Stimulated activated CD4-positive, alpha-beta T cell treated with anti-CD3 and anti-CD28 coated beads, Interleukin-1b, Interleukin-23, amount 100 ng/mL, for 4 hours (primary cell): ENCODE results near the gene CLCN6.
"Not testable (repeated sequence)": the region's sequence is repeated elsewhere in the genome, so short reads cannot be mapped to it uniquely, and the experiment has no call there.

Experiments used
- DNase-seq, 2 donors: peaks; one replicate each; pipeline ENCODE4 v3.0.0-alpha.2; 2020; ENCODE audit warnings: low read depth in 2 of 2

Gene CLCN6

DNA sequence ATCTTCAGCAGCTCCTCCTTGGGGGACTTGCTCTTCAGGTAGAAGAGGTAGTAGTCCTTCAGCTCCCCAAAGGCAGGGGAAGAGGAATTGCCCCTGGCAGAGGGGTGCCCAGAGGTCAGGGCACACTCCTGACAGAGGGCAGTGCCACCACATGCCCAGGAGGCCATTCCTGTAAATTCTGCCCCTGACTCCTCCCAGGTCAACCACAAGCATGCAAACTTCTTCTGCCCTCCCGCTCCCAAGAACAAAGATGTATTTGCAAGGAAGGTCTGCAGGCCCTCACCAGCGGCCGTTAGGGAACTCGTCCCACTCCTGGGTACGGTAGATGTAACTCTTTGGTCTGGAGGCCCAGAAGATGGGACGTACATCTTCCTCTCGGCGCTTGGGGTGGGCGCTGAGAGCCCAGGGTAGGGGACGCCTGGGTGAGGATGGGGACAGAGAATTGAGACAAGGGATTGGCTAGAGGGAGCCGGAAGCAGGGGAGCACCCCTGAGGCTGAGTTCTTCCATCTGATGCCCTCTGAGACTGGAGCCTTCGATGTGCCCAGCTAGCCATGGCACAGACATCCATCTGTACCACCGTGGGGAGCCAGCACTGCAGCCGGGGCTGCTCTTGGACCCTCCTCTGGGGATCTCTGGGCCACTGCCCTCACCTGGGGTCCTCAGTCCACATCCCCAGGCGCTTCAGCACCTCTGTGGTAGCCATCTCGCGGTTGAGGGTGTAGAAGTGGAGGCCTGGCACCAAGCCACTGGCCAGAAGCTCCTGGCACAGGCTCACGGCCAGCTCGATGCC lies 11.3 kb upstream of the CLCN6 start:
- no peak for DNase-seq

DNA sequence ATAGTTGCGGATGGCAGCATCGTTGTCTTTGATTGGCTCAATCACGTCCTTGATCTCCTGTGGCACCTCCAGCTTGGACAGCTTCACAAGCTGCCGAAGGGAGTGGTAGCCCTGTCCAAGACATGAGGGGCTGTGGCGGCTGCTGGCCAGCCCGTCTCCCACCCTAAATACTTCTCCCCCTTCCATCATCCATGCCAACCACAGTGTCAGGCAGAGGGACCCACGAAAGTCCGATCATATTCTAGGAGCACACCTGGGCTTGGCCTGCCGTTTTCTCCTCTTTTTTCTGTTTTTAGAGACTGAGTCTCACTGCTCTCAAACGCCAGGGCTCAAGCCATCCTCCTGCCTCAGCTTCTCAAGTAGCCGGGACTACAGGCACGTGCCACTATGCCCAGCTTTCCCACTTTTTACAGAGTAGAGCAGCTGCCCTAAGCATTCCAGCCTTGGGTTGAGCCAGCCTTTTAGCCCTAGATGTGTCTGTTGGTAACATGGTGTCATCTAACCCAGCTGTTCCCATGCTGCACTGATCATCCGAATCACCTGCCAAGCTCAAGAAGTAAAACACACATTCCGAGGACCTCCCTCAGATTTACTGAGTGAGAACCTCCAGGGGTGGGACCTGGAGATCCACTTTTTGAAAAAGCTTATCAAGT lies 10.6 kb upstream of the CLCN6 start:
- DNase-seq, result no peak

DNA sequence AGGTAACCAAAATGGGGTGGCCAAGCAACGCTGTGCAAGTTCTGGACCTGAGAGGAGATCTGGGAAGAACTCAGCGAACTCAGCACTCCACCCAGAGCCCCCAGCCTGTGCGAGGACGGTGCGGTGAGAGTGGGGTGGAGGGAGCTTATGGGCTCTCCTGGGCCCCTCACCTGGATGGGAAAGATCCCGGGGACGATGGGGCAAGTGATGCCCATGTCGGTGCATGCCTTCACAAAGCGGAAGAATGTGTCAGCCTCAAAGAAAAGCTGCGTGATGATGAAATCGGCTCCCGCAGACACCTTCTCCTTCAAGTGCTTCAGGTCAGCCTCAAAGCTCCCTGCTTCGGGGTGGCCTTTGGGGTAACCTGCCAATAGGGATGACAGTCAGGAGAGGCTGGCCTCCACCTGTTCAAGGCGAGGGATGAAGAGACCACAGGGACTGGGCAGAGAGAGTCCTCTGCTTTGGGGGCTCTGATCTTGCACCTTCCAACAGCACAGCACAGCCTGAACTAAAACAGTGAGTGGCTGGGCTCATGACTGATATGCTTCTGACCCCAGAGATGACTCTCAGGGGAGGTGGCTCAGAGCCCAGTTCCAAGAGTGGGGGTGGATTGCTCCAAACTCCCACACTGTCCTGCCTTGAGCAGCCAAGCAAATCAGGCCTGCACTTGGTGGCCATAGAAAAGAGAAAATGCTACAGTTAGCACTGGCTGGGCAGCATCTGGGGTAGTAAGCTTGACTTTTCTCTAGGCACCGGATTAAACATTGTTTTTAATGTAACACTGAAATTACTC lies 9.8 kb upstream of the CLCN6 start:
- no peak for DNase-seq

GRCh38 chr1:11797525-11798216 lies 8.3 kb upstream of the CLCN6 start:
- DNase-seq, result no peak

- DNase-seq, result no peak
Observed at GRCh38 chr1:11799099-11799498, 6.9 kb upstream of the CLCN6 start.

DNA sequence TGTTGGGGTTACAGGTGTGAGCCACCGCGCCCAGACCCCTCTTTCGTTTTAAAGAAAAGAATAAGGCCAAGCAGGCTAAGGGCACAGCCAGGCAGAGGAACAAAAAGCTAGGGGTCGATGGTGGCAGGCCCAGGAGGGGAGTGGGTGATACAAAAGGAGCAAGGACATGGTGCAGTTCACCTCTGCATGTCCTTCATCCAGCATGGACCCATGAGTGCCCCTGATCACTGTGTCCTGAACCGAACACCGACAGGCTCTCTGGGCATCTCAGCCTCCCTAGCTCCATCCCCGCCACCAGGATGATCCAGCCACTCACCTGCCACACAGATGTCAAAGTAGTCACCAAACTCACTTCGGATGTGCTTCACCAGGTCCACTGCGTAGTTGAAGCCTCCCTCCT lies 6.1 kb upstream of the CLCN6 start:
- DNase-seq, result no peak

DNA sequence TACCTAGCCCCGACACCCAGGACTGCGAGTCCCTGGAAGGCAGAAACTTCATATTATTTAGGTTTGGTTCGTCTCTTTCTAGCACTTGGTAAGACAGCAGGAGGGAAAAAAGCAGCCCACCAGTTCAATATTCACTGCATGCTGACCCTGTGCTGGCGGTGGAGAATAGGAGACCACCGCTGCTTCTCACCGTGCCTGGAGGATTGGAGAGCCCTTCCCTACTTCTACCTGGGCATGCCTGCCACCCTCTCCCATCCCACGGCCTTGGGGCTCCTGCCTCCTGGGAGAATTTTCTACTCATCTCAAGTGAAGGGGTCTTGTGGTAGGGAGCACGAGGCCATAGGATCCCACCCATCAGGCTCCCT lies 5.6 kb upstream of the CLCN6 start:
- DNase-seq, result no peak

- no peak for DNase-seq
Observed at GRCh38 chr1:11800756-11801433, 5.1 kb upstream of the CLCN6 start.

- DNase-seq, result no peak
Observed at GRCh38 chr1:11802616-11802972, 3.4 kb upstream of the CLCN6 start.

DNA sequence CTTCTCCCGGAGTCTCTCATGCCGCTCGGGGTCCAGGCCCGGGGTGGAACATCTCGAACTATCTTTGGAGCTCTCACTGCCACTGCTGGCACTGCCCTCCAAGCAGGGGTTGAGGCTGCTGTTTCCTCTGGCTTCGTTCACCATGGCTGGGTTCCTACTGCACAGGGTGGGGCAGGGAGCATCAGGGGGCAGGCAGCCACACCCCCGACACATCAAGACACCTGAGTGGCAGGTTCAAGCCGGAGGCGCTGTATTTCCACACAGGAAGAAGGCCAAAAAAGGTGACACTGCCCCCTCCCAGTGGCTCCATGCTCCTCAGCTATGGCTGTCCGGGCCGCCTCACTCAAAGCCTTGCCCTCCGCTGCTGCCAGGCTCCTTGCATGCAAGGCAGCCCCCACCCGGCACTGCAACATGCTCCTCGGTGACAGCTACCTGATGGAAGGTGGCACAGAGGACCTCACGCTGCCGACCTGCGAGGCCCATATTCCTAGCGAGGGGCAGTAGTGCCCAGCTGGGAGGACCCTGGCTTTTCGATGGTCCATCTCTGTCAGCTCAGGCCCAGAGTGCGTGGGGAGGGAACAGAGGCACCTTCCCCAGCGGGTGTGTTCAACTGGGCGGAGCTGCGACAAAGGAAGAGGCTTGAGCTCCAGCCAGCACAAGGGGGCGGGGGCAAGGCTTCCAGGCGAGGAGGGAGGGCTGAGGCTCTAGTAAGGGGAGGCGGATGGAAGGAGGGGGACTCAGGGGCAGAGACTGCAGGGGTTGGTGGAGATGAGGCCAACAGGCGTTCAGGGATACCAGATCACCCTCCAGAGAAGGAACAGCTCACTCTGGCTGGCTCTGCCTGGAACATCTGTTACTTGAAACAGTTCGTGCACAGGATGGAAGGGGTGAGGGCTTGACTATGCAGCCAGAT lies 2.8 kb upstream of the CLCN6 start:
- DNase-seq, result peak; percentile 40 to 60

DNA sequence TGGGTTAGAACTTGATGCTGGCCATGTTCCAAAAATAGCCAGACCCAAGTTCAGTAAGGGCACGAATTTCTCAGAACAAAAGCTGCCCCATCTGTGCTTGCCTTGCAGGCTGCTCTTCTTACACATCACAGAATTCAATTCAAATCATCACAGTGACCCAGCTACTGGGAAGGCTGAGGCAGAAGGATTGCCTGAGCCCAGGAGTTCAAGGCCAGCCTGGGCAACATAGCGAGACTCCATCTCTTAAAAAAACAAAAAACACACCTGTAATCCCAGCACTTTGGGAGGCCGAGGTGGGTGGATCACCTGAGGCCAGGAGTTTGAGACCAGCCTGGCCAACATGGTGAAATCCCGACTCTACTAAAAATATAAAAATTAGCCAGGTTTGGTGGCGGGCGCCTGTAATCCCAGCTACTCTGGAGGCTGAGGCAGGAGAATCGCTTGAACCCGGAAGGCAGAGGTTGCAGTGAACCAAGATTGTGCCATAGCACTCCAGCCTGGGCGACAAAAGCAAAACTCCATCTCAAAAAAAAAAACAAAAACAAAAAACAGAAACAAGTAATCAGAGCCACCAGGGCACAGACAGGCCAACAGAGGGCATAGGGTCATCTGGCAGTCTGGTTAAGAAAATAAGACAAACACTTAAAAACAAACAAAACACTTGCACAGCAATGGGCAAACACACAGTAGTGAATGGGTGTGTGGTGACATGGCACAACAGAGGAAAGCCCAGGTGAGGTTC lies 1.9 kb upstream of the CLCN6 start:
- DNase-seq, result not testable (repeated sequence)

GRCh38 chr1:11804666-11805421 lies 1.1 kb upstream of the CLCN6 start:
- peak in 1 of 2 donors; percentile 11 for DNase-seq

DNA sequence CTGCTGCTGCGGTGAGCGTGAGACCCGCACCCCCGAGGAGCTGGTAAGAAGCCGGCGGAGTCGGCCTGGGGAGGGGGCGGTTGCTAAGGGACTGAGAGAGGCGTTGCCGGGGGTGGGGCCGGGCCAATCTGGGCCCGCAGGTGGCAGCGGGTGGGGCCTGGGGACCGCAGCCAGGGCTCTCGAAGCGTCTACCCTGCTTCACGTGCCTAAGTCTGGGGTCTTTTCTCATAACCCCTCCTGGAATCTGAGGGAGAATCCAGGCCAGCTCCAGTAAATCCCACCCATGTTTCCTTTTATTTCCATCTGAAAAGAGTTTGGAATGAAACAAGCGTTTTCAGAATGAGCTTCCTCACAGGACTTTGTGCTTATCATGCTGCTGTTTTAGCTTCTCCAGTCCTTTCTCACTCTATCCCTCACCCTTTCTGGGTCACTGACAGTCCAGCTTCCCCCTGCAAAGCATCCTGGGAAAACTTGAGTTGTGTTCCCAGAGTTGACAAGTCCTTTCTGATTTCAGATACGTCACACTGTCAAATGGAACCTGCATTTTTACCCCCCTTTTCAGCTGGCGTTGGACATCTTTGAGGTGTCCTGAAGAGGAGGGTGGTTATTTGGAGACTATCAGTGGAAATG lies 431 bp downstream of the CLCN6 start:
- no peak for DNase-seq

DNA sequence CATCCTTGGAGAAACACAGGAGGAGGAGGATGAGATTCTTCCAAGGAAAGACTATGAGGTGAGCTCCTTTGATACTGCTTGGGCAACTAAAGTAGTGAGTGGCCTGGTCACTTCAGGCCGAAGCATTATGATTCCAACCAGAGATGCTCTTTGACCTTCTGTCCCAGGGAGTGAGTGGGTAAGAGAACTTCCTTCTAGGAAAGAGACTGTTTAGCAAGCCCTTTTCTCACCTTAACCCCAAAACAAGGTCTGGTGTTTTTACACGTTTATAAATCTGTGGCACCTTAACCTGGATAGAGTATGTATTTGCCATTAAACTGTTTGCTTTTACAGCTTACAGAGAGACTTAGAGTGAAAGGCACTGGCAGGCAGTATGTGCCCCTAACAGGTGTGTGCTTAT lies 1.1 kb downstream of the CLCN6 start:
- DNase-seq, result no peak

DNA sequence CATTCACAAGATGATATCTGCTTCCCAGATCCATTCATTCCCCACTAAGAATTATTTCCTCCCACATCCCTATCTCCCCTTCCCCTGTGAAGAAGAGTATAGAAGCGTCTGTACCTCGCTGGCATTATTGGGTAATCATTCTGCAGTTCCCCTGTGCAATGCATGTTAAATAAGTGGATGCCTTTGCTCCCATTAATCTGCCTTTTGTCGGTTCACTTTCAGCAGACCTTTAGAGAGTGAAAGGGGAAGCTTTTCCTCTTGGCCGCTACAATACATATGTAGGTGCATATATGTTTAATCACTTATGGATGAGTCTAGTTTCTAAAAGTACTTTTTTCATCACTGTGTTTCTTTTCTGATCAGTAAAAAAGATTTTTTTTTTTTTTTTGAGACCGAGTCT lies 7.0 kb downstream of the CLCN6 start:
- no peak for DNase-seq

DNA sequence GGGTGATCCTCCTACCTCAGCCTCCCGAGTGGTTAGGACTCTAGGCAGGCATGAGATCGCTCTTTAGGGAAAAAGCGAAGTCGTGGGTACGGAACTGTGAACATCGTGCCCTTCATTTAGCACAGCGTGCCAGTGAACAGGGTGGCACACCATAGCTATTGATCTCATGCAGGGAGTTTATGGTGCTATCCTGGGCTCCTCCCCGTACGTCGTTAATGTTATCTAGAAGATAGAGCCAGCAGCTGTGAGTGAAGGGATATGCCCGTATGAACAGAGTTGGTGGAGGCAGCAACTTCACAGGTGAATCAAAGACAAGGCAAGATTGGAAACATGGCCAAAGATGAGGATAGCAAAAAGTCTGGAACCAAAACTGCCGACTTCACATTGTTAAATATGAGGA lies 11.2 kb downstream of the CLCN6 start:
- DNase-seq, result no peak

DNA sequence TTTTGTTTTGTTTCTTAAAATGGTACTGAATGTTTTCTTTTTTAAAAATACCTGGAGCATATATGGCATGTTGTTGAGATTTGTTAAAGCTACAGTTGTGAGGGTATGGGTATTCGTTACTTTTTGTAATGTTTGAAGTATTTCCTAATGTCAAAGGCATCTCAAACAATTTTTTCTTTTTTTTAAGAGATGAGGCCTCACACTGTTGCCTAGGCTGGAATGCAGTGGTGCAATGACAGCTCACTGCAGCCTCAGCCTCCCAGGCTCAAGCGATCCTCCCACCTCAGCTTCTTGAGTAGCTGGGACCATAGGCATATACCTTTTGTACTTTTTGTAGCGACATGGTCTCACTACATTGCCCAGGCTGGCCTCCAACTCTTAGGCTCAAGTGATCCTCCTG lies 16.1 kb downstream of the CLCN6 start:
- no peak for DNase-seq

GRCh38 chr1:11823366-11824137 lies 17.6 kb downstream of the CLCN6 start:
- DNase-seq, result no peak
